Suprapubic skin (tissue), 4 donors: Measurements from ENCODE around the gene PCBD2.

Experiments used
- CTCF ChIP-seq, 2 donors: fragments of 200-600 bp in 1 of 2; fragments of 450-650 bp in 1 of 2; sonication (generic) in 1 of 2; IDR thresholded peaks; one replicate each; pipeline ENCODE4 v1.5.1; 2016 to 2019; ENCODE audit warnings: antibody characterized with exemption in 2 of 2, mild to moderate bottlenecking in 1 of 2, moderate library complexity in 1 of 2
- EP300 ChIP-seq: sonication (generic); formaldehyde crosslinking; IDR thresholded peaks from one replicate; pipeline ENCODE4 v1.6.1; 2017; ENCODE audit warnings: antibody characterized with exemption
- POLR2A ChIP-seq, 2 donors: fragments of 450-650 bp; IDR thresholded peaks; one replicate each; pipeline ENCODE4 v1.6.1; 2017; ENCODE audit warnings: antibody characterized with exemption in 2 of 2, mild to moderate bottlenecking in 2 of 2, moderate library complexity in 2 of 2
- POLR2AphosphoS5 ChIP-seq, 3 donors: sonication (generic); formaldehyde crosslinking; IDR thresholded peaks; one replicate each; pipeline ENCODE4 v1.6.1; 2017; ENCODE audit warnings: antibody characterized with exemption in 3 of 3

- no peak for TF ChIP-seq POLR2A (IDR thresholded peaks at IDR 0.05)
- no peak for TF ChIP-seq CTCF (IDR thresholded peaks at IDR 0.05)
- no peak for TF ChIP-seq EP300
- no peak for TF ChIP-seq POLR2AphosphoS5 (IDR thresholded peaks at IDR 0.05)
Observed at GRCh38 chr5:134997015-134997414, 92.1 kb downstream of the PCBD2 start.
